Nephron (organoid): ENCODE measurements around the gene COG5.

ENCODE experiments used
- H3K27ac Mint-ChIP-seq, 3 experiments: 2 replicates each; pipeline ENCODE4 v1.8.0; 2020; ENCODE audit warnings: mixed read lengths in 3 of 3, mild to moderate bottlenecking in 2 of 3, moderate library complexity in 1 of 3
- H3K27me3 Mint-ChIP-seq: 2 replicates; pipeline ENCODE4 v1.8.0; 2021; ENCODE audit warnings: low read depth, mild to moderate bottlenecking, moderate library complexity, mixed read lengths
- H3K36me3 Mint-ChIP-seq: 2 replicates; pipeline ENCODE4 v1.8.0; 2020; ENCODE audit warnings: low read depth, mixed read lengths
- H3K4me1 Mint-ChIP-seq: 2 replicates; pipeline ENCODE4 v1.8.0; 2020; ENCODE audit warnings: mixed read lengths
- H3K4me3 Mint-ChIP-seq, 3 experiments: 2 replicates each; pipeline ENCODE4 v1.8.0; 2020; ENCODE audit warnings: mild to moderate bottlenecking in 3 of 3, mixed read lengths in 3 of 3, moderate library complexity in 2 of 3
- H3K9me3 Mint-ChIP-seq: 2 replicates; pipeline ENCODE4 v1.8.0; 2020; ENCODE audit warnings: mixed read lengths
- TF ChIP-seq, protein P1 (sequence below), 3 experiments: fragments of 200-600 bp; sonication (generic); IDR thresholded peaks; one replicate each; pipeline ENCODE4 v1.5.0; 2021; ENCODE audit warnings: antibody characterized with exemption in 3 of 3; ENCODE audit not compliant: unreplicated experiment in 3 of 3

COG5 gene

DNA sequence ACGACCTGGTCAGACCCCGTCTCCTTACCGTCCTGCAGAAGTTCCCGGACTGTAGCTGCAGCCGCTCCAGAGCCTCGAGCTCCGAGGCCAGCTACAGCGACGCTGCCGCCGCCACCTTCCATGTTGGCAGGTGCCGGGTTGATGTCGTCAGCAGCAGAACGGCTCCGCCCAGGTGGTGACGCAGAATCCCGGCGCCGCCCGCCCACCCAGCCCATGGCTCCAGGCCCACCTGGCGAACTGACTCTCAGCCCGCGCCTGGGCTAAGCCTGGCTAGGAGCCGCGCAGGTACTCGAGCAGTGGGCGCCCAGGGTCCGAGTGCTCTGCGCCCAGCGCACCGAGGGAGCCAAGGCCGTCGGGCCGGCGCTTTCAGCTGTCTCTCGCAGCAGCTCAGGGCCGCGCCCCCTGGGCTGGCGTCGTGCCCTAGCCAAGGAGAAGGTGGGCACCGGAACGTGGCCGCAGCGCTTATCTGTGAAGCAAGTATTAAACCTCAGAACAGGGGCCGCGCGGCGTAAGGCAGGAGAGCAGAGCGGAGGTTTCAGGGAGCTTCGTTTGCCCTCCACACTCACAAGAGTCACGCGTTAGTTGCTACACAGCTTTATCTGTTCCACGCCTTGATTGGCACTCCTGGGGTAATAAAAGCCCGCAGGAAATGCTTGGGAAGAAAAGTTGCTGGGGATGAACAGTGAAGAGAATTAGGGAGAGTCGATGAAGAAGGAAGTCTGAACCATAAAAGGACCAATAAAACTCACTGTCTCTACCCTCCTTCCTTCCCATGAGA, at the start of gene COG5, which contains the start of gene DUS4L:
TSS of gene COG5 (minus strand) at position 146 of the 778 bp plus-strand sequence. CDS start at position 122, 24 bp downstream.
TSS of gene DUS4L (plus strand) at position 197 of the 778 bp plus-strand sequence. CDS start 3,100 bp downstream, outside the sequence.
- H3K4me3 Mint-ChIP-seq: peak within 1 kb of the TSS; percentile 82 to 94 (median 90)
- H3K27ac Mint-ChIP-seq: peak within 1 kb of the TSS; percentile 89 to 94 (median 89)
- peaks cover 56% of the 10 kb centered on the region for H3K4me1 Mint-ChIP-seq
- TF ChIP-seq, protein P1, sequence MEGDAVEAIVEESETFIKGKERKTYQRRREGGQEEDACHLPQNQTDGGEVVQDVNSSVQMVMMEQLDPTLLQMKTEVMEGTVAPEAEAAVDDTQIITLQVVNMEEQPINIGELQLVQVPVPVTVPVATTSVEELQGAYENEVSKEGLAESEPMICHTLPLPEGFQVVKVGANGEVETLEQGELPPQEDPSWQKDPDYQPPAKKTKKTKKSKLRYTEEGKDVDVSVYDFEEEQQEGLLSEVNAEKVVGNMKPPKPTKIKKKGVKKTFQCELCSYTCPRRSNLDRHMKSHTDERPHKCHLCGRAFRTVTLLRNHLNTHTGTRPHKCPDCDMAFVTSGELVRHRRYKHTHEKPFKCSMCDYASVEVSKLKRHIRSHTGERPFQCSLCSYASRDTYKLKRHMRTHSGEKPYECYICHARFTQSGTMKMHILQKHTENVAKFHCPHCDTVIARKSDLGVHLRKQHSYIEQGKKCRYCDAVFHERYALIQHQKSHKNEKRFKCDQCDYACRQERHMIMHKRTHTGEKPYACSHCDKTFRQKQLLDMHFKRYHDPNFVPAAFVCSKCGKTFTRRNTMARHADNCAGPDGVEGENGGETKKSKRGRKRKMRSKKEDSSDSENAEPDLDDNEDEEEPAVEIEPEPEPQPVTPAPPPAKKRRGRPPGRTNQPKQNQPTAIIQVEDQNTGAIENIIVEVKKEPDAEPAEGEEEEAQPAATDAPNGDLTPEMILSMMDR (IDR thresholded peaks at IDR 0.05; ENCODE audit: unreplicated experiment in 3 of 3): no peak
- H3K9me3 Mint-ChIP-seq: no peaks in the 10 kb centered on the region
- H3K36me3 Mint-ChIP-seq: peaks cover 5% of the 10 kb centered on the region
- no peaks in the 10 kb centered on the region for H3K27me3 Mint-ChIP-seq

DNA sequence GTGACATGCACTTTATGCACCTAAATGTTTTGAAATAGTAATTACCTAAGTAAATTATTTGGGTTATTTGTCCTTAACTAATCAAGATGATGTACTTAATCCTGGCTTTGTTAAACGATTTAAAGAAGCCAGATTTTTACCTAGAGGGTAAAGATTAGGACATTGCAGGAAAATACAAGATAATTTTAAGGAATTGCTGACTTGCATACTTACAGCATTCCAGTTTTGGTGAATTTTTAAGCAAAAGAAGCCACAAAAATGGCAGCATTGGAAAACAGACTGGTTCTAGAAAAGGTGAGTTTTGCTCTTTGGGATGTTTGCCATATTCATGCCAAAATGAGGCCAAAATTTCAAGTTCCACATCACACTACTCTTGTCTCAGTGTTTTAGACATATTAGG, 49.7 kb upstream of the COG5 start:
- peak overlapping the region in 1 of 3 experiments; percentile 34 for H3K27ac Mint-ChIP-seq
- no peak overlapping the region for H3K4me3 Mint-ChIP-seq
- H3K4me1 Mint-ChIP-seq: peaks cover 35% of the 10 kb centered on the region
- H3K27me3 Mint-ChIP-seq: no peaks in the 10 kb centered on the region
- TF ChIP-seq, protein P1 (IDR thresholded peaks at IDR 0.05; ENCODE audit: unreplicated experiment in 3 of 3): no peak
- peaks cover 31% of the 10 kb centered on the region for H3K36me3 Mint-ChIP-seq
- no peaks in the 10 kb centered on the region for H3K9me3 Mint-ChIP-seq

DNA sequence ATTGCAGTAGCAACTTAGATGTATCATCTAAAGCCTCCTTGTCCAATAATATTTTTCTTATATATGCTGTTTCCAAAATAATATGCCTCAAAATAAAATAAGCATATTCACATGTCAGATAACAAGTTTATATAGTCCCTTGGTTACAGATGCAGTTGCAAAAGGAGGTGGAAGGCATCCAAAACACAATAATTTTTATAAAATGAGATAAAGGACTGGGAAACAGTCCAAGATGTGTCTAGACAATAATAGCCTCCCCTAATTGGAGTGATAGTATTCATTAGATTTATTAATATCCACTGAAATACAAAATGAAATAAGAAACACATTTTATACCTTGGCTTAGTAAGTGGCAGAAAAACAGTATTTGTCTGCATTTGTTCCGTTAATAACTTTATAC, 46.6 kb upstream of the COG5 start:
- TF ChIP-seq, protein P1 (IDR thresholded peaks at IDR 0.05; ENCODE audit: unreplicated experiment in 3 of 3): no peak
- H3K36me3 Mint-ChIP-seq: peaks cover 14% of the 10 kb centered on the region
- no peaks in the 10 kb centered on the region for H3K27me3 Mint-ChIP-seq
- peaks cover 30% of the 10 kb centered on the region for H3K4me1 Mint-ChIP-seq
- peak overlapping the region; percentile 60 to 91 (median 91) for H3K27ac Mint-ChIP-seq
- no peak overlapping the region for H3K4me3 Mint-ChIP-seq
- H3K9me3 Mint-ChIP-seq: no peaks in the 10 kb centered on the region

DNA sequence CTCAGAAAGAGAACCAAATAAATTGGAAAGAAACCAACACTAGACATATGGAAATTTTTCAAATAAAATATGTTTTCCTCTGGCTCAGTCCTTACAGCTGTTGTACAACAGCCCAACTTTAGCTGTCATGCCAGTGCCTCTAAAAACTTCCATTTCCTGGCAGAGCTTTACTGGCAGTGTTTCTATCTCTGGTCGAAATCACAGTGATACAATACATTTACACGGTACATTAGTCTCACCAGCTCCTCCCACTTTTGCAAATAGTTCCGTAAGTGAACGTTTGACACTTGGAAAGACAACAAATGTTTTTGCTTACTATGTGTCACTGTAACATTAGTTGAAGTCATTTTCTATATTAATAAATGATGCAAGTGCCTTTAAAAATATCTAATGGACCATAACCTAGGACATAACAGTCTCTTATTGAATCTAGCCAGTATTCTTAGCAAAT, 46.1 kb upstream of the COG5 start:
- H3K9me3 Mint-ChIP-seq: no peaks in the 10 kb centered on the region
- no peaks in the 10 kb centered on the region for H3K27me3 Mint-ChIP-seq
- peak overlapping the region in 1 of 3 experiments; percentile 4 for H3K4me3 Mint-ChIP-seq
- peaks cover 30% of the 10 kb centered on the region for H3K4me1 Mint-ChIP-seq
- TF ChIP-seq, protein P1 (IDR thresholded peaks at IDR 0.05; ENCODE audit: unreplicated experiment in 3 of 3): no peak
- peak overlapping the region; percentile 60 to 91 (median 91) for H3K27ac Mint-ChIP-seq
- peaks cover 10% of the 10 kb centered on the region for H3K36me3 Mint-ChIP-seq

DNA sequence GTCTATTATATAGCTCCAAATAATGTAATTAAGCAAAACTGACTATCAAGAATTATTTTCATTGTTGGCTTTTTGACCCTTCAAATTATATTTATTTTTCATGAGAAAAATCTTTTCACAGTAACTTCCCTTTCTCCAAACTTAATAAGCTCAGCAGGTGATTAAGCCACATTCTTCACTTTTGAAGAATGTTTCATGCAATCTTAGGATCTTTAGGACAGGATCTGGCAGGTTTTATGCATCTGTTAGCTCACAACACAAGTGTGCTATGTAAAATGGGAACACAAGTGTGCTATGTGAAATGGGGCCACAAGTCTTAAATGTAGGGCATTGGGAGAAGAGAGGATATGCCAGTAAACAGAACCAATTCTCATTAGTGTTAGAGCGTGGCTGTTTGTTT, 42.6 kb upstream of the COG5 start:
- Mint-ChIP-seq H3K27me3 (no peaks in the 10 kb centered on the region), H3K27ac (no peak overlapping the region), H3K36me3 (peaks cover 6% of the 10 kb centered on the region), H3K4me3 (no peak overlapping the region), H3K9me3 (no peaks in the 10 kb centered on the region), H3K4me1 (peaks cover 24% of the 10 kb centered on the region)
- TF ChIP-seq, protein P1 (IDR thresholded peaks at IDR 0.05; ENCODE audit: unreplicated experiment in 3 of 3): no peak
